Endothelial cell of umbilical vein (primary cell): ENCODE results near the gene NCL.

Source experiments
- CTCF ChIP-seq, 2 donors: IDR thresholded peaks; 1 replicate in 1 of 2; 2 replicates in 1 of 2; pipeline ENCODE4 v1.5.1; 2011; ENCODE audit warnings: low read length in 2 of 2, mild to moderate bottlenecking in 2 of 2, moderate library complexity in 2 of 2, control low read depth in 1 of 2, inconsistent platforms in 1 of 2, low read depth in 1 of 2; ENCODE audit not compliant: insufficient read depth in 1 of 2; ENCODE audit errors: extremely low read depth in 1 of 2
- EZH2 ChIP-seq: IDR thresholded peaks from 2 replicates; pipeline ENCODE4 v1.6.1; 2012; ENCODE audit warnings: borderline replicate concordance, low read depth, mild to moderate bottlenecking, moderate library complexity, low read length, inconsistent platforms; ENCODE audit not compliant: severe bottlenecking
- MYC ChIP-seq: IDR thresholded peaks from one replicate; pipeline ENCODE4 v1.6.1; 2011; ENCODE audit warnings: mild to moderate bottlenecking, low read depth, low read length
- POLR2A ChIP-seq: IDR thresholded peaks from 2 replicates; pipeline ENCODE4 v1.6.1; 2012; ENCODE audit warnings: low read depth, mild to moderate bottlenecking, control low read depth, low read length
- POLR2AphosphoS5 ChIP-seq: IDR thresholded peaks from 2 replicates; pipeline ENCODE4 v1.6.1; 2012; ENCODE audit warnings: low read depth, mild to moderate bottlenecking, control low read depth, low read length, moderate library complexity; ENCODE audit not compliant: insufficient read depth

- TF ChIP-seq CTCF (IDR thresholded peaks at IDR 0.05; ENCODE audit: extremely low read depth in 1 of 2, insufficient read depth in 1 of 2, low read depth in 1 of 2, low read length in 2 of 2) (no peak), POLR2A (no peak), EZH2 (no peak), POLR2AphosphoS5 (no peak), MYC (no peak)
These were observed 22.7 kb upstream of the NCL start for GRCh38 chr2:231486851-231487596.
